GM21737 (cell line): Measurements from ENCODE around the gene CTBP1.
"Not testable (repeated sequence)": the region's sequence is repeated elsewhere in the genome, so short reads cannot be mapped to it uniquely, and the experiment has no call there.

Experiments used
- ATAC-seq: cut with Tn5 transposase; IDR thresholded peaks from one replicate; pipeline ENCODE4 v1.9.1; 2021; ENCODE audit warnings: mild to moderate bottlenecking, moderate library complexity; ENCODE audit not compliant: unreplicated experiment

Gene CTBP1

DNA sequence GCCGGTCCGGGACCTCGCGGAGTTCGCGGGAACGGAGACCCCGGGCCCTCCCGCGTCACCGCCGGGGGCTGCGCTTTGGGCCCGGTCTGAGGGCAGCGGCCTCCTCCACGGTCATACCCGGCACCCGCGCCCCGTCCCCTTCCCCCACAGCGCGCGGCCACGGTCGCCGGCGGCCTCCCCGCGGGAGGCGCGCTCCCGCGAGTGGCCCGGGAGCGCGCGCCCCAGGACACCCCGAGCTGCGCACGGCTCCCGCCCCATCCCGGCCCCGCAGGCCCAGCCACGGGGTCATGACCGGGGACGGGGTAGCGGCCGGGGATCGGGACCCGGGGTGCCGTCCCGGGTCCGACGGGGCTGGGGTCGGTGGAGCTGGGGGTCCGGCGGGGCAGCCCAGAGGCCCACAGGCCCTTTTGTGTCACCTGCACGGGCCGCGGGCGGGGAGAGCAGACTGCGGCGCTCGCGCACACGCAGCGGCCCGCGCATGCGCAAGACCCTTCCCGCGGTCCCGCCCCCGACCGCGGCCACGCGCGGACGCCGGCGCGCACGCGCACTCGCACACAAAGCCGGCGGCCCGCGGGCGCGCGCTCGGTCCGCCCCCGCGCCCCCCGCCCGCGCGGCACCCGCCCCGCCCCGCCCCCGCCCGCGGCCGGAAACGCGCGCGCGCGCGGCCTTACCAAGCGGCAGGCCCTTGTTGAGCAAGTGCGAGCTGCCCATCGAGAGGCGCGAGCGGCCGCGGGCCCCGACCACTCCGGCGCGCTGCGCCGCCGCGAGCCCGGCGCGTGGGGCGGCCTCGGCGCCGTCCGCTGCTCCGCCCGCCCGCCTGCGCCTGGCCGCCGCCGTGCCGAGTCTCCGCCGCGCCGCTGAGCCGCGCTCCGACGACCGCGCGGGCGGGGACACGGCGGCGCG, at the start of gene CTBP1:
Gene CTBP1, minus strand, starts transcription at position 886 of the 903 bp plus-strand sequence. CDS start 7,799 bp downstream, outside the sequence.
- ATAC-seq = peak; percentile 39

DNA sequence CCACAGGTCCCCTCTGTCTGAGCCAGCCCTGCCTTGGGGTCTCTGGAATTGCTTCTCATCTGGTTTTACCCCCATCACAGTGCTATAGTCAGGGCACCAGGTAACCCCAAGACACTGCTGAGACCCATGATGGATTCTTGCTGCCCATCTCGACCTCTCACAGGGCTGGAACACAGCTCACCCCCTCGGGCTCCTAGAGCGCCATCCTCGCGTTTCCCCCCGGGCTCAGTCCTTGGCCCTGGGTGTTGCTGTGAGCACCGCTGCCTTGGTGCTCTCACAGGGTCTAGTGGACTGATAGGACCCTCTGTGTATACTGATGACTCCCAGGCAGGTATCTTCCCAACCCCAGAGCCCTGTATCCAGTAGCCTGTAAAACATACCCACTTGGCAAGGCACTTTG, 49.5 kb upstream of the CTBP1 start:
- ATAC-seq = no peak

DNA sequence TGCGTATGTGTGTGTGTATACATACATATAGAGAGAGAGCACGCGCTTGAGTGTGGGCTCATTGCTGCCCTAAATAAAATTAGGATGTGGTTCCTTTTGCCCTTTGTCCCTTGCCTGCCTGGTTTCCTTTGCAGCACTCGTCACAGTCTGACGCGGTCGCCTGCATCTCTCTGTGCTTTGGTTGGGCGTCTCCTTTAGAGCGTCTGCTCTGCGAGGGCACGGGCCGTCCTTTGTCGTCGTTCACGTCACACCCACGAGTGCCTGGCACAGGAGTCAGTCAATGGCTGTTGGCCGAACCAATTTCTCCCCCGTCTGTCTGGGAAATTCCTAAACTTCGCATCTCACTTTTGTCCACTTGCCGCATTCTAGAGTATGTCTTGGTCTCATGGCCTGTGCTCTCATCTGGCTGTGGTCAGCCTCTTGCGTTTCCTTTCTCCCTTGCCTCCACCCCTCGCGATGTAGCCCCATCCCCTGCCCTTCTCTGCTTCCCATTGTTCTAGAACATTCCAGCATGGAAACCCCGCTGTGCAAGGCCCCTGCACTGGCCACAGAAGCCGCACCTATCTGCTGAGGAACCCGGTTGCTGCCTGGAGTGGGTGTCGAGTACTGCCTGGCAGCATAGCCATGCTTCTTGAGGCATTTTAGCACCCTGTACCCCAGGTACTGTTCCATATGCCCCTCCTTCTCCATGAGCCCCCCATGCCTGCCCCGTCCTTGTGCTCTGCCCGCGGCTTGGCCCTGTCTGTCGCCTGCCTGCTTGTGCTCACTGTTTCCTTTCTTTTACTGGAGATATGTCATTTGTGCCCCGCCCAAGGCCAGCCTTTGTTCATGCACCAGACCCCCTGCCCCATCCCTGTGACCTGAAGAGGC, 48.8 kb upstream of the CTBP1 start:
- no peak for ATAC-seq

DNA sequence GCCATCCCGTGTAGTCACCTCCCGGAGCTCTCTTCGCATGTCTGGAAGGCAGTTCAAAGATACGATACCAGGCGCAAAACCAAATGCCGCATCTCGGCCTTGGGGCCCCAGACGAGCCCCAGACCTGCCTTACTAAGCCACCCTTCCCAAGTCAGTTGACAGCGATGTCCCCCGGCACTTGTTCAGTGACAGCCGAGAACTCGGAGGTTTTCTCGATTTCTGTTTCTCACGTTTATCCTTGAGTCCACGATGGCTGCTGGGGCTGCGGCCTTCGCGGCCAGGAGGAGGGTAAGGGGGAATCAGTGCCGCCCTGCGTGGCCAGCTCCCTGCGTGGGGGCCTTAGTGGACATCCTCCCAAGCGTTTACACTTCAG, 48.1 kb upstream of the CTBP1 start:
- ATAC-seq = no peak

DNA sequence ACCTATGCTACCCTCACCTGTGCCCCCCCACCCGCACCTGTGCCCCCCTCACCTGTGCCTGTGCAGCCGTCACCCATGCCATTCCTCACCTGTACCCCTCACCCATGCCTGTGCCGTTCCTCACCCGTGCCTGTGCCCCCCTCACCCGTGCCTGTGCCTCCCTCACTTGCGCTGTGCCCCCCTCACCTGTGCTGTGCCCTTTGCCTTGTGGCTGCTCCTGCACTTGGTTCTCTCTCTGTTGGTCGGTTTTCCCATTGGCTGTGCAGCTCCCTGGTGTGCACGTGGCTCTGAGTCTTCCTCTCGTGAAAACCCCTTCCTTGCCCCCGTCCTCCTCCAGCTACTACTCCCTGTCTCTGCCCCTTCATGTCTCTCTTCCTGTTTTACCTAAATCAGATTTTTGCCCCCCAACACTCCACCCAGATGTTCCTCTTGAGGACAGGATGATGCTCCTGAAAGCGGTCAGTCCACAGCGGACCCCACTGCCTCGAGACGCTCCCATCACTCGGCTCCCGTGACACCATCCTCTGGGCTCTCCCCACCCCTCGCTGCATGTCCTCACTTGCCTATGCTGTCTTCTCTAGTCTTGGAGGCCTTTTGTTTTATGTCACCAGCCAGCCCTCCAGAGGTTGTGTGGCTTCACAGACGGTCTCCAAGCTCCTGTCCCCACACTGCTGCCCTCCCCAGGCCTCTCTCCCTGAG, 47.5 kb upstream of the CTBP1 start:
- no peak for ATAC-seq

DNA sequence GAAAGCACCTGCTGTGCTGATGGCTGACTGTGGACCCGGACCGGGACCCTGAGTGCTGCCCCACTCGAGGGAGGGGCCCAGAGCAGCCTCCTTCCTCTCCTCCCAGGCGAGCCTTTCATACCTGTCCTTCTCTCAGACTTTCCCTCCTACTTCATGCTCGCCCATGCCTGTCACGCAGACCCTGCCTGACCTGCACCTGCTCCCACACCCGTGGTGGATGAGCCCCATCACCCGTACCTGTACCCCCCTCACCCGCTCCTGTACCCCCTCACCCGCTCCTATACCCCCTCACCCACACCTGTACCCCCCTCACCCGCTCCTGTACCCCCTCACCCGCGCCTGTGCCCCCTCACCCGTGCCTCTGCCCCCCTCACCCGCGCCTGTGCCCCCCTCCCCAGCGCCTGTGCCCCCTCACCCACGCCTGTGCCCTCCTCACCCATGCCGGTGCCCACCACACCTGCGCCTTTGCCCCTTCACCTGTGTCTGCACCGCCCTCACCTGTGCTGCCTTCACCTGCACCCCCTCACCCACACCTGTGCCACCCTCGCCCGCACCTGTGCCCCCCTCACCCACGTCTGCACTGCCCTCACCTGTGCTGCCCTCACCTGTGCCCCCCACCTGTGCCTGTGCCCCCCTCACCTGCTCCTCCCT, 46.6 kb upstream of the CTBP1 start:
- no peak for ATAC-seq

DNA sequence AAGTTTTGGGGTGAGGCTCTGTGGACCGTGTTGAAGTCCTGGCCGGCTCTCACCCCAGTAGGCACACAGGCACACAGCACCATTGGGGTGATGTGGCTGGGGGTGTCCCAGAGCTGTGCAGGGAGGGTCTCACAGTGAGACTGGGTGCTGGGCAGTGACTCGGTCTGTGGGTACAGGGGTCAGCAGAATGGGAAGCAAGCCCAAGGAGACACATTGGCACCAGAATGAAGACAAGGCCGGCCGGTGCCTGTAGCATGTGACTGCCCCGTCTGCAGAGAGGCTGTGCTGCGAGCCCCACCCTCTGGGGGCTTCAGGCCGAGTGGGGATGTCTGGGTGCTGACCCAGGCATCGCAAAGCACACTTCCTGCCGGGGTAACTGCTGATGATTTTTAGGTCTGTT, 46.0 kb upstream of the CTBP1 start:
- no peak for ATAC-seq

DNA sequence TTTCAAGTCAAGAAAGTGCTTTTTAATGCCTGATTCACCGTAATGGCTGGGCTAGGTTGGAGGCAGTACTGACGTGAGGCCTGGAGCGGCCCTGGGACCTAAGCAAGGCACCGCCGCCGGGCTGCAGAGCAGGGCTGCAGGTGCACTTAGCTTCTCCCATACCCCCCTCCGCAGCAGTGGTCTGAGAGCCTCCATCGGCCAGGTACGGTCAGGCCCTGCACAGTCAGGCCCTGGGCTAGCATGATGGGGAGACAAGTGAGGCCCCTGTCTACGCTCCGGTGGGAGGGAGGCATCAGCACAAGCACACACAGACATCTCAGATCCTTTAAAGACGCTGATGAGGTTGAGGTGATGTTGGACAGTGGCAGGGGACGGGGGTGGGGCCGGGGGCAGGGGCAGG, 45.5 kb upstream of the CTBP1 start:
- no peak for ATAC-seq

DNA sequence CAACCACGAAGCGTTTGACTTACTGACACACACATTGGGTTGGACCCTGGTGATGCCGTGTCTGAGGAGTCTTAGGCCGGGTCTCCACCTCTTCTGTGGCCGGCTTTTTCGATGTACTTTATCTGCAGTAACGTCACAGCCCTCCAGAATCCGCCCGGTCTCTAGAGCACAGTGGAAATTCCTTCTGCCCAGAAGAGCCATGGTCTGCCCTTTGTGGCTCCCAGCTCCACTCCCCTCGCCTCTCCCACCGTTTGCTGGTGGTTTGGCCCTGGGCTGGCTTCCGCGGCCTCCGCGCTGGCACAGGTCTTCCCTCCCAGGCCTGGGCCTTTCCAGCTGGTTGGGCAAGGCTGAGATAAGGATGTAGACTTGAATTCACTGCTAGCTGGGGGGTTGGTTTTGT, 45.1 kb upstream of the CTBP1 start:
- no peak for ATAC-seq

DNA sequence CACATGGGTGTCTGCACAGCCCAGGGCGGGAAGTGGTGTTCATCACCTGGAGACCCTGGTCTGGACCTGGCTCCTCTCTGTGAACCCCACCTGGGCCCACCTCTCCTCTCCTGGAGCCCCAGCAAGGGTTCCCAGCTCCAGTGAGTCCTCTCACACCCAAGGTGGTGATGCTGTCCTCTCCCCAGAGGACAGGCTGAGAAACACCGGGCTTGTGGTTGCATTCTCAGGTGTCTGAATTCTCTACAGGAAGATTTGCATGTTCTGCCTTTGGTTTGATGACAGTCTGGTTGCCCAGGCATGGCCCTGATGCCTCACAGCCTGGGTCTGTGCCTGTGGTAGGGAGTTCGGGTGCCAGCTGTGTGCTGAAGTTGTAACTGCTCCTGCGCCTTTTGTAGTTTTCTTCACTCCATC, 44.6 kb upstream of the CTBP1 start:
- no peak for ATAC-seq

DNA sequence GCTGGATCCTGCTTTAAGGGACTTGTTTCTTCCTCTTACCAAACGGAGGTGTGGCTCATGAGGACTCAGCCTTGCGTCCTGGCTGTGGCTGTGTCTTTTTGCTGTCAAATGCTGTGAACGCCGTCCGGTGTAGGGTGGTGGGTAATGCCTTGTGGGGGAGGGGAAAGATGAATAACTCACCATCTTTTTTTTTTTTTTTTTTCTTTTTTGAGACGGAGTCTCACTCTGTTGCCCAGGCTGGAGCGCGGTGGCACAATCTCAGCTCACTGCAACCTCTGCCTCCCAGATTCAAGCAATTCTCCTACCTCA, 43.7 kb upstream of the CTBP1 start:
- ATAC-seq = not testable (repeated sequence)

DNA sequence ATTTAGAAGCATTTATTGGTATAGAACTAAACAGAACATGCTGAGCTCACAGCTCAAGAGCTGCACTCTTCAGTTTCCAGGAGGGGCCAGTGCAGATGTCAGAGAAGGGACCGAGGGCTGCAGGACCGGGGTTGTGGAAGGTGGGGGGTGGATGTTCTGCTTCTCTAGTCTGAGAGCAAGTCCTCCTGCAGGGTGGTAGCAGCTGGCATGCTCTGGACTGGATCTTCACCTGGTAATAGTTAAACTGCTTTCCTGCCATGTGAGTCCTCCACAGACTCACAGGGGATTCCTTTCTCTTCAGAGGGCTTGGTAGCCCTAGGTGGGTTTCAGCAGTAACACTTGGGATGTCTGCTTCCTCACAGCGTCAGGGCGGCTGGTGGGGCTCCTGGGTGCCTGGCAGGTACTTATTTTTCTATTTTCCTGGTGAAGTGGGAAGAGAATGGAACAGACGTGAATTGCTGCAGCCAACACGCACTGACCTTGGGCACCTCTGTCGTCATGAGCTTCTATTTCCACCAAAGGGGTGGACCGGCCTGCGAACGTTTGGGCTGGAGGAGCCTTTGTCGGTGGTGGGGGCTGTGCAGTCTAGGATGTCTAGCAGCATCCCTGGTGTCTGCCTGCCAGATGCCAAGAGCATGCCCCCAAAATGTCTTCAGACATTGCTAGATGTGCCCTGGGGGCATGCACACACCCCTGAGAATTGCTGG, 43.2 kb upstream of the CTBP1 start:
- ATAC-seq = no peak

DNA sequence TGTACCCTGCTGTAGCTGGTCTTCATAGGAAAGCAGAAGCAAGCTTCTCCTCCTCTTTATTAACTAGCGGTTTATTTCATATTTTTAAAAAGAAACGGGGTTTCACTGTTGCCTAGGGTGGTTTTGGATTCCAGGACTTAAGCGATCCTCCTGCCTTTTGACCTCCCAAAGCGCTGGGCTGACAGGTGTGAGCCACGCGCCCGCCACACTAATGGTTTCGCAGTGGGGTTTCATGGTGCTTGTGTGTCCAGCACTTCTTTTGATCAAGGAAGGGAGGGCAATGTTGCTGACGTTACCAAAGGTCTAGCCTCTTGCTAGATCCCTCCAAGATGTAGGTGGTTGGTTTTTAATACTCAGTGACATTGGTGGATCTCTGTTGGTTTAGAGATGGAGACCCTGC, 42.2 kb upstream of the CTBP1 start:
- ATAC-seq = no peak

DNA sequence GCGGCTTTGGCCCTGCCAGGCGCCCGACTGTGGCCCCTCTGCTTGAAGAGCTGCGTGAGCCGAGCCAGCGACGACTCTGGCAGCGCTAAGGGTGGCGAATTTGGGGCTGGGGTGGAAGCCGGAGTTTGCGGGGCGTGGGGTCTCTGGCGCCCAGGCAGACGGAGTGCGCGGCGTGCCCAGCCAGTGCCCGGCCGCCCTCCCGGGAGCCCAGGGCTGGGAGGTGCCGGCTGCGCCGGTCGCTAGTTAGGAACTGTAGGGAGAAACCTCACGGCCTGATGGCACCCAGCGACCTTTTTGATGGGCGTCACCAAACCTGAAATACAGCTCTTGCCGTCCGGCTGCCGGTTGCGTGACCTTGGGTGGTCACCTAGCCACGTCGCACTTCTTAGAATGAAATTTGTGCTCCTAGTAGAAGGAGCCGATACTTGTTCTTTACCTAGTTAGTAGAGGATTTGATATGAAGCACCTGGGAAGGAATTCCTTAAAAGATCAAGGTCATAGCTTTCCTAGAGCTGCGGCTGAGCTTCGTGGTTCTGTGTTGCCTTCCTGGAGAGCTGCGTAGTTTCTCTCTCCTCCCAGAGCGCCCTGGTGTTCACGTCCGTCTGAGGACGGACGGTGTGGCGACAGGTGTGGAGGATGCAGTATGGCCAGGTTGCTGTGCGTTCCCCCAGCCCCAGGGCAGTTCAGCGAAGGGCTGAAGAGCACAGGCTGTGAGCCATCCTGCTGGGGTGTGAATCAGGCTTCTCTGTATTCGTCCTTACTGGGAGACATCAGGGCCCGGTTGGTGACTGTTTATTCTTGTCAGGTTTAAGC, 41.4 kb upstream of the CTBP1 start:
- ATAC-seq = no peak

DNA sequence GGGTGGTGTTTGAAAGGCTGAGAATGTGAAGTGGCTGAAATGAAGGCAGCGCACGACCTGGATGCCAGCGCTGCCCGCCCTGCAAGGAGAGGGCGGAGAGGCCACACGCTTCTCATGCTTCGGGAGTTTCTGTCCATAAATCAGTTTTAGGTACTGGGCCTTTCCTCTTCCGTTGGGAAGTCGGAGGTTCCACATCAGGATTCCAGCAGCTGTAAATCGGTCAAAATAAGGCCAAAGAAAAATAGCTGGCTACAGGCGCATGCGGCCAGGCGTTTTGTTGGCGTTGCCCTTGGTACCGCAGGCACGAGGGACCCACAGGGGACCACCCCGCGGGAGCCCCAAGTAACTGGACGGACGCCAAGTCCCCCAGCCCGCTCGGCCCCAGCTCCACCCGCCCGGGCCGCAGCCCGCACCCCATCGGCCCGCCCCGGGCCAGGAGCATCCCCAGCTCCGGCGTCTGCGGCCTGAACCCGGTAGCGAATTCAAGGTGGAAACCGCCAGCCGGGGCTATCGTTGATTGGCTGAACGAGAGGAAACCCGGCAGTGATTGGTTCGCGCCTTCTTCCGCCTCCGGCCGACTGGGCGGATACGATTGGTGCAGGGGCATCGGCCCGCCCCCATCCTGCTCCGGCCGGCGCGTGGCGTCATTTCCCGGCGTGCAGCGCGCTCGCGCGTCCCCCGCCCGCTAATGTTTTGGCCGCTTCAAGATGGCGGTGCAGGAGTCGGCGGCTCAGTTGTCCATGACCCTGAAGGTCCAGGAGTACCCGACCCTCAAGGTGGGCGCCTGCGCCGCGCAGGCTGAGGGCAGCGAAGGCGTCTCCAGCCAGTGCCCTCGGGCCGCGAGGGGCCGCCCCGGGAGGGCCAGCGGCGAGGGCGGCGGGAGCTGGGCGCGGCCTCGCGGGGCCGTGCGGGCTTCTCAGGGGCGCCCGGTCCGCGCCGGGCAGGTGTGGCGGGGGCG, 40.6 kb upstream of the CTBP1 start, which contains the start of gene MAEA:
Gene MAEA, plus strand, starts transcription at position 685 of the 958 bp plus-strand sequence. Its CDS starts 23 bp downstream, at position 708.
- ATAC-seq = peak; percentile 91

DNA sequence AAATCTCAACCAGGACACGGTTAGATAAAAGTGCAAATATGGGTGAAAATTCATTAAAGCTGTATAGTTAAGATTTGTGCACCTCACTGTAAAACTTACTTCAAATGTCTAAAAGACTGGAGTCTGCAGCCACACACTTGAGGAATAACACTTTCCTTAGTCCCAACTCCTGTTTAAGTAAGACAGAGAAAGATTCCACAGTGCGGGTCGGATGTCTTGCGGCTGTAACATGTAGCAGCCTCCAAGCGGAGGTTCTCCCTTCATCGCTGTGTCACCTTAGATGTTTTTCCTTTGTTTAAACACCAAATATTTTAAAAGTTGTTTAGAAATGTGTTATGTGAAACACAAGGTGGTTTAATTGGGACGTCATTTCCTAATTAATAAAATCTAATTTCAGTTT, 39.9 kb upstream of the CTBP1 start:
- ATAC-seq = no peak

DNA sequence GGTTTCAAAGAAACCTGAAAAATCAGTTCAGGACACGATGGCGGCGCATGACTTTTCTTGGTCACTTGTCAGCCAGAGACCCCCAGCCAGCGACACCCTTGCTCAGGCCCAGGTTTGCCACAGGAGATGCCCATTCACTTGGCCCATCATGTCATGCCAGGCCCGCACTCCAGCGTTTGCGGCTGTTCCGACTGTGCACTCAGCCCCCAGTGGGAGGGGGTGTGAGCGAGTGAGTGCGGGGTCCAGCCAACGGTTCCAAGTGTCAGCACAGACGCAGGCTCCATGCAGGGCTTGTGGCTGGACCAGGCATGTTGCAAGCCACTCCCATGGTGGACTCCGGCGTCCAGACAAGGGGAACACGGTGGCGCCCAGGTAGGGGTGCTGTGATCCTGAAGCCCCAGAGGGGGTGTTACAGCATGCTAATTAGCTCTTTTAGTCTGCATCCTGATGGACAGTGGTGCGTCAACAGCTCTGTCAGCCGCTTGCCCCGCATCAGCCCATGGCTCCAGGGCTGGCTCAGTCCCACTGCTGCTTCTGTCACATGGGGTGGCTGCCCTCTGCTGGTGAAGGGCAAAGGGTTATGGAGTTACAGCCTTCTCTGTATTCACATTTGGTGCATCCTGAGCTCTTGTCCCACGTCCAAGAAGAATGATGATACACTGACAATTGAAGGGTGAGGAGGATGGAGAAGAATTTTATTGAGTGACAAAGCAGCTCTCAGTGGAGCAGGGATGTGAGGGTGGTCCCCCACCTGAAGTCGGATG, 37.0 kb upstream of the CTBP1 start:
- no peak for ATAC-seq
